GM21717 (cell line): ENCODE measurements around the gene HS6ST2.

Experiments used
- ATAC-seq: cut with Tn5 transposase; IDR thresholded peaks from one replicate; pipeline ENCODE4 v1.9.1; 2021; ENCODE audit warnings: mild to moderate bottlenecking, moderate library complexity; ENCODE audit not compliant: unreplicated experiment

The HS6ST2 gene

DNA sequence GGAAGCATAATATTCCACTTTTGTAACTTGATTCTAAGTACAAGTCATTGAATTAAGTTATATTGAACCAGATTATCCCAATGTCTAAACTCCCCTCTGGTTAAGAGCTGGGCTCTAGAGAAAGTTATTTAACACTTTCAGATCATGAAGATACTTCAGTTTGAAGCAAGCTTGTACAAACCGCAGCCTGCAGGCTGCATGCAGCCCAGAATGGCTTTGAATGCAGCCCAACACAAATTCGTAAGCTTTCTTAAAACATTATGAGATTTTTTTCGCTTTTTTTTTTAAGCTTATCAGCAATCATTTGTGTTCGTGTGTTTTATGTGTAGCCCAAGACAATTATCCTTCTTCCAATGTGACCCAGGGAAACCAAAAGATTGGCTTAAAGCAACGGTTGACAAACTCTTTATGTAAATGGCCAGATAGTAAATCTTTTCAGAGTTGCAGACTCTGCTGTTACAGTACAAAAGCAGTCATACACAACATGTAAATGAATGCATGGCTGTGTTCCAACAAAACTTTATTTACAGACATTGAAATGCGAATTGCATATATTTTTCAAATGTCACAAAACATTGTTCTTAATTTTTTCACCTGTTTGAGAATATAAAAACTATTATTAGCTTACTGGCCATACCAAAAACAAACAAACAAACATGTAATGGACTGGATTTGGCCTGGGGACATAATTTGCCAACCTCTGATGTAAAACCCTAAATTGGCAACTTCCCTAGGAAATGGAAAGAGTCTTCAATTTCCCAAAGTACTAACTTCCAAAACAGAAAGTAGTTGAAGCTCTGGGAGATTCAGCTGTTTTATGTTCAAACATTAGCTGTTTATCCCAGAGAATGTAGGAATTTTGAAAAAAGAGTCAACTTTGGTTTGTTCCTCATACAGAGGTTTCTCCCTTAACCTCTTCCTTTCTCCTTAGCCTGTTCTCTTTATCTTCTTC lies 268.5 kb downstream of the HS6ST2 start:
- no peak for ATAC-seq

- ATAC-seq = no peak
Observed at GRCh38 chrX:132685276-132685675, 273.2 kb downstream of the HS6ST2 start.

- no peak for ATAC-seq
Observed at GRCh38 chrX:132677233-132677716, 281.2 kb downstream of the HS6ST2 start.

DNA sequence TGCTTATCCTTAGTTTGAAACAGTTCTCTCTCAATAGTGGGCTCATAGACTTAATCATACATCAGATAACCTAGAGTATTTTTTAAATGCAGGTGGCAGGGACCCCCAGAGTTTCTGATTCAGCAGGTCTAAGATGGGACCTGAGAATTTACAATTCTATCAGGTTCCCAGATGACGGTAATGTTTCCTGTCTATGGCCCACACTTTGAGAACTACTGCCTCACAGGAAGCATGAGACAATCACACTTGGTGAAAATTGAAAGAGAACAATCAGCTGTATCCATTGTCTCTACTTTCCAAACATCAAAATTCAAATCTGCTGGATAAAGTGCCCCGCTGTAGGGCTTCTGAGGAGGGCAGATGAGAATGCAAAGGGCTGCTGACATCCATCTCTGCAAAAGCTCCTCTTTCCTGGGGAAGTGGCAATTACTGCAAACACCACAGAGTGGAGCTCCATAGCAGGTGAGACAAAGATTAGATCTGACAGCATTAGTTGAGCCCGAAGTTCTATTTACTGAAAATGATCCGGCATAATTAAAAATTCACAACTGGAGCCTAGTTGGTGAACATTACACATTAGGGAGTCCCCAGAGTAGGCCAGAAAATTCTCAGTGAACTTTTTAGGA lies 281.8 kb downstream of the HS6ST2 start:
- no peak for ATAC-seq

- no peak for ATAC-seq
Observed at GRCh38 chrX:132676102-132676501, 282.3 kb downstream of the HS6ST2 start.

- no peak for ATAC-seq
Observed at GRCh38 chrX:132673331-132673730, 285.1 kb downstream of the HS6ST2 start.

DNA sequence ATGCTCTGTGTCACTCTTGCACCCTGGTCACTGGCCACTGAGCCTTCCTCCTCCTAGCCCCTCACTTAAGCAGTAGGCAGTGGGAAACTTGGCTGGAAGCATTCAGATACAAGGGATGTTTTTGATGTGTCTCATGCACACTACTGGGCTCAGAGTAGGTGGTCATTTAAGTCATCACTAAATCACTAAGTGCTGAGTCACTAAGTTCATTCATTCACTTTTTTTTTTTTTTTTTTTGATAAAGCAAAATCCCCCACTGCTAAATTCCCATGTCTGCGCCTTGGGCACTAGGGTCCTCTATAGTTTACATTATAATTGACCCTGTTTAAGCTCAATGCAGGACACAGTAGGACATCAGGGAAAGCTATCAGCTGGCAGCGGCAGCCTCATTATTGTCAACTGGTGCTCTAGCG lies 287.2 kb downstream of the HS6ST2 start:
- ATAC-seq = no peak

GRCh38 chrX:132669142-132669541 lies 289.3 kb downstream of the HS6ST2 start:
- ATAC-seq = no peak

GRCh38 chrX:132668178-132668577 lies 290.3 kb downstream of the HS6ST2 start:
- ATAC-seq = no peak

- no peak for ATAC-seq
Observed at GRCh38 chrX:132665676-132666075, 292.8 kb downstream of the HS6ST2 start.

DNA sequence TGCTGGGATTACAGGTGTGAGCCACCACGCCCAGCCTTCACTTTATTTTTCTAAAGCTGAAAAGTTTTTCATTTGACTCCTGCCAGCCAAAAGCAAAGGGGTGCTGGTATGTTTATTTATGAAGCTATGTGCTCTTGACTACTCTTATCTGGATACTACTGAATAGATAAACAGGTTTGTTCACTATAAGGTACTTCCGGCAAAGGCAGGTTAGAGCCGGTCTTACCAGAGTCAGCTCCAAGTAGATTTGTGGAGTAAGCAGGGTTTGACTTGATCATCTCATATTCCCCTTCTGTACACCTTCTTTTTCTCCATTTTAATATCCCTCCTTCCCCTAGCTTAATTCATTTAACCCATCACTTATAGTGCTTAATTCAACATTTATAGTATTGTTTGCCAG lies 294.2 kb downstream of the HS6ST2 start:
- no peak for ATAC-seq

DNA sequence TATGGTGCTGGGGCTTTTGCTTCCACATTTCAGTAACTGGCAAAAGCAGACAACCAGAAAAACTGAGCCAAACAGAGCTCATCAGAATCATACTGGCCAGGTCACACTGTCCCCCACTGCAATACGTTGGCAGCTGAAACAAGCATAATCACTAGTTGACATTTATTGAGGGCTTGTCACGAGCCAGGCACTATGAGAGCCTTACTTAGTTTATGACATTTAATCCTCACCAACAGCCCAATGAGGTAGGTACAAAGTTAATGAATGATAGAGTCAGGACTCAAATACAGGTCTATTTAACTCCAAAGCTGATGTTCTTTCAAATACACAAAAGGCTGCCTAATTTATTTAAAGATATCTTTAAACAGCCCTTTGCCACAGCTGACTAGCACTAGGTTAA lies 295.6 kb downstream of the HS6ST2 start:
- no peak for ATAC-seq

GRCh38 chrX:132657876-132658275 lies 300.6 kb downstream of the HS6ST2 start:
- no peak for ATAC-seq

GRCh38 chrX:132652871-132653270 lies 305.6 kb downstream of the HS6ST2 start:
- ATAC-seq = no peak

- no peak for ATAC-seq
Observed at GRCh38 chrX:132651421-132652086, 306.9 kb downstream of the HS6ST2 start.

DNA sequence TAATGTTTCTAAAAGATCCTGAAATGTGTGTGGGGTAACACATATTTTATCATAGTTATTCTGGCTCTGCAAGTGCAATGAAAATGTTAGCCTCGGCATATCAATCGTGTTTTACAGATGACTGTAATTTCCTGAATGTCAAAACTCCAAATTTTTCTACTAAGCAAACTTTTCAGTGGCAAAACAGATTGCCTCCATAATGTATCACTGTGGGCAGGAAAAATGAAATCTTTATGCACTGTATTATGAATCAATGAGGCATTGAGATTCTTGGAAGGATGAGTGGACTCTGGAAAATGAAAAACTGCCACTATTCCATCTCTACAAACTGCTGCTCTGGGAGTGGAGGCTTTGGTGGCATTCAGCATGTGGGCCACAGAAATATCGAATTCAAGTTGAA lies 309.5 kb downstream of the HS6ST2 start:
- ATAC-seq = no peak

- ATAC-seq = no peak
Observed at GRCh38 chrX:132639446-132639845, 319.0 kb downstream of the HS6ST2 start.

DNA sequence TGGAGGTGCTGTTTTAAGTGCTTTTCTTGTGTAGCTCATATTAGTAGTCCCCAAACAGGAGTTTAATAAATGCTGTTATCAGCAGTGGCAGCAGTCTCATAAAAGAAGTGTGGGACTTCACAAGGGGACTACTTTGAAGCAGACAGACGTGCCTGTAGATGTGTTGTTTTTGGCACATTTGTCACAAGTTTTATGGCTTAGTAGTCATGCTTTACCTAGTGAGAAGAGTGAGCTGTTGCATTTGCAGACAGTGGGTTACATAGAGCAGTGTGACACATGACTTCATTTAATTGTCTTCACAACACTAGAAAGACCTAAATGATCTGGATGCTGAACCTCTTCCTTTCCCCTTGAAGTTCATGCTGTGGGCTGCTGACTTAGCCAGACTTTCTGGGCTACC lies 320.1 kb downstream of the HS6ST2 start:
- no peak for ATAC-seq

GRCh38 chrX:132636080-132636479 lies 322.3 kb downstream of the HS6ST2 start:
- no peak for ATAC-seq

DNA sequence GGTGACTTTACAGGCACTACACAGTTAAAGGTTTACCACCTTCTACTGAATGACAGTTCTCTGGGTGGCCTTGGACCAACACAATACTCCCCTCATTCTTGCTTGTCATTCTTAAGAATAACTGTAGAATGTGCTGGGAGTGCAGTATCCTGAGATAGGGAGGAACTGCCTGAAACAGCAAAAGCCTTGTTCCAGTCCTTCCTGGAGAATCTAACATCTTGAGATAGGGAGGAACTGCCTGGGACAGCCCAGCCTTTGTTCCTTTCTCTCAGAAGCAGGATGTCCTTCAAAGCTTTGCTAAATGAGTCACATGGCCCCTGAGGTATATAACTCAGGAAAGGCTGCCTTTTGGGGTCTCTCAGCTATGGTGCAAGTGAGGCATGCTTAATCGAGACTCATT lies 323.9 kb downstream of the HS6ST2 start:
- ATAC-seq = no peak

- ATAC-seq = peak; percentile 63
Observed at GRCh38 chrX:132631579-132632232, 326.7 kb downstream of the HS6ST2 start.
